Kidney (tissue), 14 donors: ENCODE data around the gene PSMG2. TPM values are rescaled to one million over a fixed set of nuclear protein-coding genes. Genes with fewer than 3 reads are reported as not detected.

Experiments
- DNase-seq, 5 donors: peaks; one replicate each; pipeline ENCODE4 v3.0.0-alpha.2; 2013 to 2020
- FAIRE-seq: peaks from 2 replicates; lab custom pipeline; 2012; peaks lifted over from hg19 to GRCh38; lab: Jason Lieb, UNC
- H3K27ac ChIP-seq, 2 donors: one replicate each; pipeline ENCODE4 v1.7.0; 2013; ENCODE audit warnings: low read depth in 2 of 2, low read length in 2 of 2, inconsistent platforms in 1 of 2
- H3K27me3 ChIP-seq: one replicate; pipeline ENCODE4 v1.7.1; 2013; ENCODE audit warnings: low read length, inconsistent platforms; ENCODE audit not compliant: control insufficient read depth, insufficient read depth
- H3K36me3 ChIP-seq, 3 donors: one replicate each; pipeline versions ENCODE4 v1.7.0 to v1.7.1; 2013; ENCODE audit warnings: low read length in 3 of 3, control low read depth in 1 of 3, inconsistent platforms in 1 of 3; ENCODE audit not compliant: insufficient read depth in 3 of 3, control insufficient read depth in 2 of 3
- H3K4me1 ChIP-seq, 3 donors: one replicate each; pipeline versions ENCODE4 v1.7.0 to v1.7.1; 2013; ENCODE audit warnings: low read length in 3 of 3, inconsistent platforms in 1 of 3, low read depth in 1 of 3; ENCODE audit not compliant: control insufficient read depth in 2 of 3, insufficient read depth in 2 of 3
- H3K4me3 ChIP-seq, 3 donors: one replicate each; pipeline versions ENCODE4 v1.7.0 to v1.8.1; 2013; ENCODE audit warnings: low read length in 3 of 3, control low read depth in 1 of 3, inconsistent platforms in 1 of 3
- H3K9ac ChIP-seq, 3 donors: one replicate each; pipeline versions ENCODE4 v1.7.0 to v1.7.1; 2013; ENCODE audit warnings: low read length in 3 of 3, control low read depth in 1 of 3, inconsistent platforms in 1 of 3
- H3K9me3 ChIP-seq, 3 donors: one replicate each; pipeline versions ENCODE4 v1.7.0 to v1.7.1; 2013; ENCODE audit warnings: low read length in 3 of 3, control low read depth in 1 of 3, inconsistent platforms in 1 of 3; ENCODE audit not compliant: control insufficient read depth in 2 of 3, insufficient read depth in 1 of 3
- intact Hi-C: fragments of 100-400 bp; cut with DNase I; formaldehyde crosslinking; loops from one replicate; pipeline ENCODE4 v1.11.1; 2022
- polyA plus RNA-seq: library from polyadenylated mRNA; stranded (reverse); fragments of 350-450 nt; fragmentation: Illumina TruSeq; extraction: RNeasy Lipid Tissue Mini Kit (QIAGEN cat#74804); gene quantifications from one replicate; pipeline ENCODE4 v1.2.3, GENCODE V29; 2014; ENCODE audit warnings: low read depth, low replicate concordance; ENCODE audit not compliant: insufficient read depth
- total RNA-seq: library from RNA; stranded (reverse); fragmentation: NEBNext Ultra II Directional; extraction: Animal tissue kit (Norgen Biotek cat#: 25700); gene quantifications from one replicate; pipeline ENCODE4 v1.2.1, GENCODE V29; 2021
- TF ChIP-seq, protein P1 (sequence below): IDR thresholded peaks from 3 replicates; pipeline ENCODE4 v1.5.1; 2012; ENCODE audit warnings: mild to moderate bottlenecking, moderate library complexity, borderline replicate concordance; ENCODE audit not compliant: insufficient read depth; ENCODE audit errors: extremely low read depth
- donor health status: control.
- donor health status: control.
- donor health status: control.
- donor health status: control.
- donor health status: control.
- donor health status: DM: yes; HTN: yes; CAD: no.
- donor health status: Normal renal cell carcinoma (clear cell type).

The PSMG2 gene
- total and polyA plus RNA-seq, 2 donors from 2014 or later: 66.2 to 108 TPM

- Histone ChIP-seq H3K9me3 (no peaks in the 10 kb centered on the region), H3K4me3 (no peak overlapping the region), H3K27me3 (no peaks in the 10 kb centered on the region), H3K27ac (no peak overlapping the region), H3K4me1 (no peaks in the 10 kb centered on the region), H3K9ac (no peak overlapping the region), H3K36me3 (peaks cover 0 to 30% (median 19%) of the 10 kb centered on the region in 3 donors)
- TF ChIP-seq, protein P1, sequence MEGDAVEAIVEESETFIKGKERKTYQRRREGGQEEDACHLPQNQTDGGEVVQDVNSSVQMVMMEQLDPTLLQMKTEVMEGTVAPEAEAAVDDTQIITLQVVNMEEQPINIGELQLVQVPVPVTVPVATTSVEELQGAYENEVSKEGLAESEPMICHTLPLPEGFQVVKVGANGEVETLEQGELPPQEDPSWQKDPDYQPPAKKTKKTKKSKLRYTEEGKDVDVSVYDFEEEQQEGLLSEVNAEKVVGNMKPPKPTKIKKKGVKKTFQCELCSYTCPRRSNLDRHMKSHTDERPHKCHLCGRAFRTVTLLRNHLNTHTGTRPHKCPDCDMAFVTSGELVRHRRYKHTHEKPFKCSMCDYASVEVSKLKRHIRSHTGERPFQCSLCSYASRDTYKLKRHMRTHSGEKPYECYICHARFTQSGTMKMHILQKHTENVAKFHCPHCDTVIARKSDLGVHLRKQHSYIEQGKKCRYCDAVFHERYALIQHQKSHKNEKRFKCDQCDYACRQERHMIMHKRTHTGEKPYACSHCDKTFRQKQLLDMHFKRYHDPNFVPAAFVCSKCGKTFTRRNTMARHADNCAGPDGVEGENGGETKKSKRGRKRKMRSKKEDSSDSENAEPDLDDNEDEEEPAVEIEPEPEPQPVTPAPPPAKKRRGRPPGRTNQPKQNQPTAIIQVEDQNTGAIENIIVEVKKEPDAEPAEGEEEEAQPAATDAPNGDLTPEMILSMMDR: no peak
- no peak for DNase-seq
- intact Hi-C loops: no loop called here
- no peak for FAIRE-seq
Measured at GRCh38 chr18:12711446-12711845, 8.6 kb downstream of the PSMG2 start.

- Histone ChIP-seq H3K27ac (no peak overlapping the region), H3K4me1 (no peaks in the 10 kb centered on the region), H3K4me3 (no peak overlapping the region), H3K9me3 (no peaks in the 10 kb centered on the region), H3K27me3 (no peaks in the 10 kb centered on the region), H3K36me3 (peaks cover 10 to 21% (median 21%) of the 10 kb centered on the region in 3 donors), H3K9ac (no peak overlapping the region)
- DNase-seq (no peak), FAIRE-seq (no peak)
- TF ChIP-seq, protein P1: no peak
- intact Hi-C loops: no loop called here
Measured at GRCh38 chr18:12721495-12722275, 18.8 kb downstream of the PSMG2 start.

GRCh38 chr18:12722731-12723130 is 19.9 kb downstream of the PSMG2 start:
- Histone ChIP-seq H3K9ac (no peak overlapping the region), H3K4me1 (no peaks in the 10 kb centered on the region), H3K36me3 (peaks cover 10 to 23% (median 21%) of the 10 kb centered on the region in 3 donors), H3K9me3 (no peaks in the 10 kb centered on the region), H3K27me3 (no peaks in the 10 kb centered on the region), H3K27ac (no peak overlapping the region), H3K4me3 (no peak overlapping the region)
- intact Hi-C loops: no loop called here
- DNase-seq: no peak
- FAIRE-seq: no peak
- TF ChIP-seq, protein P1: no peak

DNA sequence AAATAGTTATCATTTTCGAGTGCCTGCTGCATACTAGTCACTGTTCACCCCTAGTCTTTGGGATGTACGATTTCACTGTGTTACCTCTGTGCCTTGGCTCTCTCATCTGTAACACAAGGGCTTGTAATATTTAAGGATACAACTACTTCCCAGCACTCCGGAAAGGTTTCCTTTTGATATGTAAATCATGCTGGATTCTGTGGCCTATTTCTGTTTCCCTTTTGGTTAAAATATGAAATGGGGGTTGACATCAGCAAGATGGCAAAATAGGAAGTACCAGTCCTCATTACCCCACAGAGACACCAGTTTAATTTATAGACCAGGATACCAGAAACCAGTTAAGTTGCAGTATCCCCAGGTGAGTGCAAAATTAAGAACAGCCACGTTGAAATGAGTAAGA is 23.5 kb downstream of the PSMG2 start:
- TF ChIP-seq, protein P1: no peak
- Histone ChIP-seq H3K27ac (no peak overlapping the region), H3K27me3 (no peaks in the 10 kb centered on the region), H3K9me3 (peaks cover 0 to 4% (median 0%) of the 10 kb centered on the region in 3 donors), H3K9ac (no peak overlapping the region), H3K36me3 (peaks cover 7 to 23% (median 21%) of the 10 kb centered on the region in 3 donors), H3K4me3 (no peak overlapping the region), H3K4me1 (no peaks in the 10 kb centered on the region)
- FAIRE-seq (no peak), DNase-seq (no peak)
- intact Hi-C loops: no loop called here
